ENCODE results near the gene RHOH.

RHOH gene

DNA sequence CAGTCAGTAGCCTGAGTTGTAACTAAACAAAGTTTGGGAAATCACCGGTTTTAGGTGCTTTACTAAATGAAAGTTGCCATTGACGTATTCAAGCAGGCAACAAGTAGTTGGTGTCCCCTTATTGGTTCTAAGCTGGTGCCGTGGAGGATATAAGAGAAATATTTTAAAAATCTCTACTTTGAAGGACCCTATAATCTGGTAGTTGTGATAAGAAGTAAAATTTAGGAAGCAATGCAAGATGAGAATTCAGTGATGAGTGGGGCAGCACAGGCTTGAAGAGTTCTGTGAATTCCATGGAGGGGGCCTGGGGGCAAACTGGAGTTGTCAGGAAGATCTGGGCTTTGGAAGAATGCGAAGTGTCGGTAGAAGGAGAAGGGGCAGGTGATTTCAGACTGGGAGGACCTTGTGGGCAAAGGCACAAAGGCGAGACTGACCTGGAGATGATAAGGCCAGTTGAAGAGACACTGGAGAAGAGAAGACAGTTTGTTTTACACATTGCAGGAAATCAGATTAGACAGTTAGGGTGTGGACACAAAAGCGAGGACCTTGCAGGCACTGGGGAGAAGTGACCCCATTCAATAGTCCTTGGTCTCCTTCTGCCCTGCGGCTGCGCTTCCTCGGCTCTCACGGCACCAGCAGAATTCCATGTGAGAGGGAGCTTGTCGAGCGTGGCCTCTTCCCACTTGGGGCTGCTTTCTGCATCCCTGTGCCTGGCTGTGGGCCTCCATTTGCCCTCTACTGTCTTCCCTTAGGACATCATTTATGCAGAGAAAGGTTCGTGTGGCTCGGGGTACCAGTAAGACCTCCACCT lies 1.3 kb downstream of the RHOH start:
- no peak overlapping the region for H3K4me3 ChIP-seq (ENCODE audit: low read depth, low read length)
- ChIA-PET POLR2A (no interaction called here), CTCF (no interaction called here)
- no peak overlapping the region for H3K27ac ChIP-seq (ENCODE audit: extremely low read depth, low read depth, low read length)
- H3K9me3 ChIP-seq (ENCODE audit: control insufficient read depth, insufficient read depth, low read depth, low read length), result no peaks in the 10 kb centered on the region
- no peaks in the 10 kb centered on the region for H3K36me3 ChIP-seq (ENCODE audit: control insufficient read depth in 2 of 2, insufficient read depth in 1 of 2, low read length in 2 of 2)
- H3K4me1 ChIP-seq (ENCODE audit: control insufficient read depth, insufficient read depth, low read length), result no peaks in the 10 kb centered on the region
- no peak for TF ChIP-seq SCRT1 (tag by site-specific recombination; IDR thresholded peaks at IDR 0.05; ENCODE audit: borderline replicate concordance)
- TF ChIP-seq EGR2 (tag by site-specific recombination; IDR thresholded peaks at IDR 0.05; ENCODE audit: low read depth), result no peak
- TF ChIP-seq ZNF350 (tag by site-specific recombination; IDR thresholded peaks at IDR 0.05), result no peak
- no peak for TF ChIP-seq IKZF3 (tag by site-specific recombination; IDR thresholded peaks at IDR 0.05)
- TF ChIP-seq ZNF513 (tag by site-specific recombination; IDR thresholded peaks at IDR 0.05), result no peak
- no peak for TF ChIP-seq ZNF670 (tag by site-specific recombination; IDR thresholded peaks at IDR 0.05; ENCODE audit: low read depth)
- TF ChIP-seq ZNF623 (tag by site-specific recombination; IDR thresholded peaks at IDR 0.05), result no peak
- no peak for TF ChIP-seq ZNF785 (tag by site-specific recombination; IDR thresholded peaks at IDR 0.05)
- no peak for TF ChIP-seq ZNF701 (tag by site-specific recombination; IDR thresholded peaks at IDR 0.05)

DNA sequence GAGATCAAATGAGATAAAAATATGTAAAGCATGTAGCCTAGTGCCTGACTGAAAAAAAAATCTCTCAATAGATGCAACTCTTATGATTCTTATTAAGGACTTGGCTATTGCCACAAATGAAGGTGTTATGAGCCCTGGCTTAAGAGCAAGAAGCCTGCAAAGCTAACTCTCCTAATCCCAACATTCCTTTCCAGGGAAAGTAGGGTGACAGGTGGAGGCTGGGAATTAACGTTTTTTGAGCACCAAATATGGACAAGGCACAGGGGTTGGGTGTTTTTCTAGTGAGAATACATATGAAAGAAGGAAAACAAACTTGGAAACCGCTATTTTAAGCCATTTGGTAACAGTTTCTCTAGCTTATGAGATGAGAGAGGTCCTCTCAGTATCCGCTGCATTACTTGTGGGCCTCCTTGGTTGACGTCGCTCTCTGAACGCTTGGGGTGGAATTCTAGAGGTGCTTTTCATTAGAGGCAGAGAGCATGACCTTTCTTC lies 2.4 kb downstream of the RHOH start:
- no peaks in the 10 kb centered on the region for H3K36me3 ChIP-seq (ENCODE audit: control insufficient read depth in 2 of 2, insufficient read depth in 1 of 2, low read length in 2 of 2)
- TF ChIP-seq ZNF677 (tag by site-specific recombination; IDR thresholded peaks at IDR 0.05) (no peak), ZNF791 (tag by site-specific recombination; IDR thresholded peaks at IDR 0.05) (no peak), GLIS1 (tag by site-specific recombination; IDR thresholded peaks at IDR 0.05) (no peak), ZNF16 (tag by site-specific recombination; IDR thresholded peaks at IDR 0.05; ENCODE audit: low read depth) (no peak), ZNF302 (tag by site-specific recombination; IDR thresholded peaks at IDR 0.05; ENCODE audit: low read depth) (no peak), YY1 (tag by site-specific recombination; IDR thresholded peaks at IDR 0.05) (no peak), ZNF776 (tag by site-specific recombination; IDR thresholded peaks at IDR 0.05; ENCODE audit: borderline replicate concordance) (no peak), ZNF555 (tag by site-specific recombination; conservative IDR thresholded peaks at IDR 0.05) (no peak), ZNF660 (tag by site-specific recombination; IDR thresholded peaks at IDR 0.05) (no peak), ZNF701 (tag by site-specific recombination; IDR thresholded peaks at IDR 0.05) (no peak), ZNF664 (tag by site-specific recombination; IDR thresholded peaks at IDR 0.05) (no peak), PRDM1 (tag by site-specific recombination; IDR thresholded peaks at IDR 0.05) (no peak), ZFP3 (tag by site-specific recombination; IDR thresholded peaks at IDR 0.05; ENCODE audit: low read depth) (no peak), ZNF324 (tag by site-specific recombination; IDR thresholded peaks at IDR 0.05) (no peak)
- TF ChIP-seq, protein P1, sequence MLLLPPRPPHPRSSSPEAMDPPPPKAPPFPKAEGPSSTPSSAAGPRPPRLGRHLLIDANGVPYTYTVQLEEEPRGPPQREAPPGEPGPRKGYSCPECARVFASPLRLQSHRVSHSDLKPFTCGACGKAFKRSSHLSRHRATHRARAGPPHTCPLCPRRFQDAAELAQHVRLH (tag by site-specific recombination; IDR thresholded peaks at IDR 0.05), result no peak
- H3K9me3 ChIP-seq (ENCODE audit: control insufficient read depth, insufficient read depth, low read depth, low read length), result no peaks in the 10 kb centered on the region
- CTCF ChIA-PET, result interaction anchor here (0.6 kb wide), 1 partner anchor 8 kb away, joined by 3 read pairs; no protein-coding TSS in a partner anchor
- no peak overlapping the region for H3K27ac ChIP-seq (ENCODE audit: extremely low read depth, low read depth, low read length)
- H3K4me1 ChIP-seq (ENCODE audit: control insufficient read depth, insufficient read depth, low read length), result no peaks in the 10 kb centered on the region
- POLR2A ChIA-PET, result no interaction called here
- H3K4me3 ChIP-seq (ENCODE audit: low read depth, low read length), result no peak overlapping the region
